ENCODE measurements around the gene IL22. TPM values are rescaled to one million over a fixed set of nuclear protein-coding genes. Genes with fewer than 3 reads are reported as not detected.

Gene IL22
- total and polyA plus RNA-seq, 2 of the 8 experiments (the other 6 are each of a cell fraction or from before 2014, with no cell fraction given): not detected

- H2BK120ac ChIP-seq (replicated peaks; ENCODE audit: low read depth, low read length): no peak overlapping the region
- H3K79me2 ChIP-seq (ENCODE audit: control insufficient read depth in 1 of 2, insufficient read depth in 2 of 2, low read length in 2 of 2): no peaks in the 10 kb centered on the region
- H2AK5ac ChIP-seq (ENCODE audit: low read depth, low read length): no peak overlapping the region
- 0 out of 7 replicates have a peak, but pooled peaks cover 0 to 2% (median 0%) of the 10 kb centered on the region in 4 experiments for H3K4me1 ChIP-seq (replicated peaks in 1 of 4; ENCODE audit: control insufficient read depth in 3 of 4, insufficient read depth in 4 of 4, low read length in 3 of 4)
- POLR2A ChIA-PET (ENCODE audit: partially characterized antibody): no interaction called here
- no peak overlapping the region for H3K14ac ChIP-seq (ENCODE audit: insufficient read length)
- CTCF ChIA-PET (ENCODE audit: partially characterized antibody): interaction anchor here (0.7 to 1.6 kb wide), 6 partner anchors 19 to 141 kb away, joined by 3 to 5 read pairs (median 3); partner anchors contain the start of gene IL26
- H3K27me3 ChIP-seq (replicated peaks in 1 of 4; ENCODE audit: control insufficient read depth in 3 of 4, extremely low read depth in 1 of 4, insufficient read depth in 3 of 4, low read length in 3 of 4): no peaks in the 10 kb centered on the region
- no peak for FAIRE-seq
- no peak overlapping the region for H2BK5ac ChIP-seq (ENCODE audit: low read depth, low read length)
- H2BK20ac ChIP-seq (ENCODE audit: low read length): no peak overlapping the region
- H3K9ac ChIP-seq (replicated peaks in 1 of 4; ENCODE audit: extremely low read depth in 1 of 4, low read depth in 3 of 4, low read length in 3 of 4): no peak overlapping the region
- H3K79me1 ChIP-seq (ENCODE audit: low read depth, low read length): no peaks in the 10 kb centered on the region
- H2BK12ac ChIP-seq (ENCODE audit: low read depth, low read length): no peak overlapping the region
- H3K27ac ChIP-seq (ENCODE audit: low read depth, low read length): no peak overlapping the region
- H3K4me3 ChIP-seq (ENCODE audit: extremely low read depth in 1 of 4, insufficient read depth in 2 of 4, low read depth in 3 of 4, low read length in 4 of 4): no peak overlapping the region
- H2AFZ ChIP-seq (ENCODE audit: low read length): 0 out of 2 replicates have a peak overlapping the region, but pooled peaks have one; percentile 88
- H3K4me2 ChIP-seq (ENCODE audit: insufficient read depth in 1 of 2, low read depth in 2 of 2, low read length in 2 of 2): no peak overlapping the region
- no peaks in the 10 kb centered on the region for H3K23me2 ChIP-seq (ENCODE audit: low read depth, low read length)
- no peak overlapping the region for H3K18ac ChIP-seq (ENCODE audit: extremely low read depth, low read length)
- no peak overlapping the region for H2BK15ac ChIP-seq (ENCODE audit: low read length)
- H4K20me1 ChIP-seq (replicated peaks in 1 of 2; ENCODE audit: control insufficient read depth in 1 of 2, insufficient read depth in 2 of 2, low read length in 2 of 2): no peaks in the 10 kb centered on the region
- WGBS, 2 experiments (ENCODE audit: extremely low coverage in 1 of 2, insufficient coverage in 1 of 2, insufficient read length in 1 of 2, insufficient replicate concordance in 2 of 2, low coverage in 1 of 2, low lambda C conversion rate in 2 of 2, missing lambda C conversion rate in 1 of 2): 77% methylated on average over 6 of the region's 6 CpGs; no CpG with 5 or more reads in 1 of the 2 experiments
- H3K56ac ChIP-seq (replicated peaks; ENCODE audit: insufficient read length, low read depth, low read length): no peak overlapping the region
- no peak overlapping the region for H3K4ac ChIP-seq (replicated peaks; ENCODE audit: insufficient read length, low read depth, low read length)
- peaks cover 0 to 11% of the 10 kb centered on the region in 2 experiments; a peak in 2 of 4 replicates for H3K9me3 ChIP-seq (ENCODE audit: insufficient read depth in 2 of 2, low read depth in 1 of 2, low read length in 1 of 2)
- H3K23ac ChIP-seq (ENCODE audit: insufficient read length): no peak overlapping the region
- no peak for DNase-seq (ENCODE audit: low read depth in 1 of 2, low spot score in 2 of 2)
- H4K91ac ChIP-seq (replicated peaks; ENCODE audit: insufficient read length, low read length): no peak overlapping the region
- H4K8ac ChIP-seq (ENCODE audit: extremely low read depth, insufficient read depth, low read length): no peak overlapping the region
- no peaks in the 10 kb centered on the region for H3K36me3 ChIP-seq (ENCODE audit: control insufficient read depth in 2 of 4, insufficient read depth in 4 of 4, low read length in 3 of 4)
- no peak overlapping the region for H4K5ac ChIP-seq (ENCODE audit: insufficient read length, low read depth, low read length)
- TF ChIP-seq SIRT6 (IDR thresholded peaks at IDR 0.05; ENCODE audit: low read length) (no peak), KDM5A (IDR thresholded peaks at IDR 0.05; ENCODE audit: low read length) (no peak), ATF2 (IDR thresholded peaks at IDR 0.05; ENCODE audit: low read length) (no peak), CEBPB (IDR thresholded peaks at IDR 0.05; ENCODE audit: low read depth, low read length) (no peak), RAD21 (IDR thresholded peaks at IDR 0.05 in 1 of 2, conservative IDR thresholded peaks at IDR 0.05 in 1 of 2; ENCODE audit: low read depth in 2 of 2, low read length in 2 of 2) (no peak), JUND (IDR thresholded peaks at IDR 0.05; ENCODE audit: low read length) (no peak), TCF12 (IDR thresholded peaks at IDR 0.05; ENCODE audit: low read depth, low read length) (no peak), GTF2F1 (IDR thresholded peaks at IDR 0.05; ENCODE audit: borderline replicate concordance, low read depth, low read length) (no peak), SP1 (IDR thresholded peaks at IDR 0.05; ENCODE audit: low read depth, low read length) (no peak), MAFK (IDR thresholded peaks at IDR 0.05; ENCODE audit: low read depth, low read length) (no peak), EGR1 (IDR thresholded peaks at IDR 0.05; ENCODE audit: borderline replicate concordance, low read depth, low read length) (no peak)
Observed at GRCh38 chr12:68245180-68246021, 8.0 kb downstream of the IL22 start.
